ENCODE data around the gene CIAO1. TPM values are rescaled to one million over a fixed set of nuclear protein-coding genes. Genes with fewer than 3 reads are reported as not detected.

CIAO1 gene
- total and polyA plus RNA-seq, 2 of the 13 experiments (the other 11 are each of a cell fraction or from before 2014, with no cell fraction given), result 99.3 to 120 TPM

DNA sequence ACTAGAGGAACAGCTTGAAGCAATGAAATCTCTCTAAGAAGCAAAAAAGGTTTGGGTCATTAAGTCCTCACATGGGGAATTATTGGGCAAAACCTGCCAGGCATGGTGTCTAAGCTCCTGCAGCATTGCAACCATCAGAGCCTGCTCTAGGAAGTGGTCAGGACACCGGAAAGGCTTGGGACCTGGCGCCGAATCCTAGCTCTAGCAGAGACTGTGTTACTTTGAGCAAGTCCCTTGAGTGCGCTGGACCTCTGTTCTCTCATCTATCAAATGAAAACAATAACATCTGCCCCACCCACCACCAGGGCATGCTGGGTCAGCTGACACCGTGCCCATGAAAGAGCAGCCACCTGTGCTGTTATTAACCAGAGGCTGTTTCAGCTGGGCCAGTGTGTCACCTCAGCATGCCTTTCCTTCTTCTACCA, 6.5 kb upstream of the CIAO1 start (continued):
- TF ChIP-seq, protein P1, sequence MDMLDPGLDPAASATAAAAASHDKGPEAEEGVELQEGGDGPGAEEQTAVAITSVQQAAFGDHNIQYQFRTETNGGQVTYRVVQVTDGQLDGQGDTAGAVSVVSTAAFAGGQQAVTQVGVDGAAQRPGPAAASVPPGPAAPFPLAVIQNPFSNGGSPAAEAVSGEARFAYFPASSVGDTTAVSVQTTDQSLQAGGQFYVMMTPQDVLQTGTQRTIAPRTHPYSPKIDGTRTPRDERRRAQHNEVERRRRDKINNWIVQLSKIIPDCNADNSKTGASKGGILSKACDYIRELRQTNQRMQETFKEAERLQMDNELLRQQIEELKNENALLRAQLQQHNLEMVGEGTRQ (IDR thresholded peaks at IDR 0.05; ENCODE audit: low read depth, low read length), result peak; percentile 40; the same call in 1 of the 2 replicates
- TF ChIP-seq, protein P1 (CRISPR knock-in tag; IDR thresholded peaks at IDR 0.05; ENCODE audit: borderline replicate concordance), result peak; percentile 39; the same call in 1 of the 2 replicates
- TF ChIP-seq NFE2L2 (IDR thresholded peaks at IDR 0.05; ENCODE audit: low read length) (no peak), SAFB2 (CRISPR knock-in tag; IDR thresholded peaks at IDR 0.05; ENCODE audit: borderline replicate concordance, low read depth) (no peak), NRL (CRISPR knock-in tag; IDR thresholded peaks at IDR 0.05; ENCODE audit: borderline replicate concordance) (no peak), MAX (IDR thresholded peaks at IDR 0.05) (peak; percentile 25; the same call in 1 of the 2 replicates), POLR2AphosphoS2 (IDR thresholded peaks at IDR 0.05; ENCODE audit: low read depth, low read length) (no peak), TARDBP (CRISPR knock-in tag; IDR thresholded peaks at IDR 0.05) (0 out of 2 replicates have a peak, but pooled peaks have one; percentile 41), NR2F2 (IDR thresholded peaks at IDR 0.05; ENCODE audit: borderline replicate concordance, low read depth) (no peak), ZNF34 (CRISPR knock-in tag; IDR thresholded peaks at IDR 0.05; ENCODE audit: borderline replicate concordance) (no peak), ZBTB42 (CRISPR knock-in tag; IDR thresholded peaks at IDR 0.05) (no peak), ZNF781 (CRISPR knock-in tag; IDR thresholded peaks at IDR 0.05; ENCODE audit: borderline replicate concordance, not compliant biosample characterization) (peak; percentile 6), ZNF552 (CRISPR knock-in tag; IDR thresholded peaks at IDR 0.05; ENCODE audit: borderline replicate concordance) (no peak), KLF6 (CRISPR knock-in tag; IDR thresholded peaks at IDR 0.05) (no peak), SMARCE1 (IDR thresholded peaks at IDR 0.05; ENCODE audit: borderline replicate concordance) (no peak), ZNF572 (CRISPR knock-in tag; IDR thresholded peaks at IDR 0.05) (0 out of 2 replicates have a peak, but pooled peaks have one; percentile 36), SOX13 (IDR thresholded peaks at IDR 0.05) (no peak), SOX13 (CRISPR knock-in tag; conservative IDR thresholded peaks at IDR 0.05 in 1 of 2, IDR thresholded peaks at IDR 0.05 in 1 of 2) (no peak; a peak in 1 of 4 replicates), POLR2A (IDR thresholded peaks at IDR 0.05; ENCODE audit: insufficient read depth in 1 of 2, low read depth in 2 of 2, low read length in 2 of 2) (no peak)
- TF ChIP-seq, protein P2, sequence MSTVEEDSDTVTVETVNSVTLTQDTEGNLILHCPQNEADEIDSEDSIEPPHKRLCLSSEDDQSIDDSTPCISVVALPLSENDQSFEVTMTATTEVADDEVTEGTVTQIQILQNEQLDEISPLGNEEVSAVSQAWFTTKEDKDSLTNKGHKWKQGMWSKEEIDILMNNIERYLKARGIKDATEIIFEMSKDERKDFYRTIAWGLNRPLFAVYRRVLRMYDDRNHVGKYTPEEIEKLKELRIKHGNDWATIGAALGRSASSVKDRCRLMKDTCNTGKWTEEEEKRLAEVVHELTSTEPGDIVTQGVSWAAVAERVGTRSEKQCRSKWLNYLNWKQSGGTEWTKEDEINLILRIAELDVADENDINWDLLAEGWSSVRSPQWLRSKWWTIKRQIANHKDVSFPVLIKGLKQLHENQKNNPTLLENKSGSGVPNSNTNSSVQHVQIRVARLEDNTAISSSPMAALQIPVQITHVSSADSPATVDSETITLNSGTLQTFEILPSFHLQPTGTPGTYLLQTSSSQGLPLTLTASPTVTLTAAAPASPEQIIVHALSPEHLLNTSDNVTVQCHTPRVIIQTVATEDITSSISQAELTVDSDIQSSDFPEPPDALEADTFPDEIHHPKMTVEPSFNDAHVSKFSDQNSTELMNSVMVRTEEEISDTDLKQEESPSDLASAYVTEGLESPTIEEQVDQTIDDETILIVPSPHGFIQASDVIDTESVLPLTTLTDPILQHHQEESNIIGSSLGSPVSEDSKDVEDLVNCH (CRISPR knock-in tag; IDR thresholded peaks at IDR 0.05), result no peak
- TF ChIP-seq, protein P3, sequence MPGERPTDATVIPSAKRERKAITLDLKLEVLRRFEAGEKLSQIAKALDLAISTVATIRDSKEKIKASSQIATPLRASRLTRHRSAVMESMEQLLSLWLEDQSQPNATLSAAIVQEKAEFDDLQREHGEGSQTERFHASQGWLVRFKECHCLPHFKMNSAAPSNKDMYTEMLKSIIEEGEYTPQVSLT (CRISPR knock-in tag; IDR thresholded peaks at IDR 0.05; ENCODE audit: borderline replicate concordance, low read depth), result no peak

Data from HepG2 (cell line).